EH (cell line): Measurements from ENCODE around the gene ARHGAP35.
A peak's percentile ranks its signal among the peaks of the same experiment; 100 is the strongest.
"Not testable (repeated sequence)": the region's sequence is repeated elsewhere in the genome, so short reads cannot be mapped to it uniquely, and the experiment has no call there.

Experiments used
- DNase-seq: peaks from one replicate; pipeline ENCODE4 v3.0.0-alpha.2; 2015; ENCODE audit warnings: low read depth

Gene ARHGAP35

DNA sequence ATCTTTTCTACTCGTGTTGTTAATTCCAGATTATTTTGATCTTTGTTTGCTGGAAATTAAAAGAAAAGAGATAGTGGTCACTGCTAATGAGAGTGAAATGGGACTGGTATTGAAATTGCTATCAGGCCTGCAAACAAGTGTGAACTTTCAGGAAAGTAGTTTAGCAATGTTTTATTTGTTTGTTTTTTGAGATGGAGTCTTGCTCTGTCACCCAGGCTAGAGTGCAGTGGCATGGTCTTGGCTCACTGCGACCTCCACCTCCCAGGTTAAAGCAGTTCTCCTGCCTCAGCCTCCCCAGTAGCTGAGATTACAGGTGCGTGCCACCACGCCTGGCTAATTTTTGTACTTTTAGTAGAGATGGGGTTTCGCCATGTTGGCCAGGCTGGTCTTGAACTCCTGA lies 10.4 kb downstream of the ARHGAP35 start:
- DNase-seq, result not testable (repeated sequence)

DNA sequence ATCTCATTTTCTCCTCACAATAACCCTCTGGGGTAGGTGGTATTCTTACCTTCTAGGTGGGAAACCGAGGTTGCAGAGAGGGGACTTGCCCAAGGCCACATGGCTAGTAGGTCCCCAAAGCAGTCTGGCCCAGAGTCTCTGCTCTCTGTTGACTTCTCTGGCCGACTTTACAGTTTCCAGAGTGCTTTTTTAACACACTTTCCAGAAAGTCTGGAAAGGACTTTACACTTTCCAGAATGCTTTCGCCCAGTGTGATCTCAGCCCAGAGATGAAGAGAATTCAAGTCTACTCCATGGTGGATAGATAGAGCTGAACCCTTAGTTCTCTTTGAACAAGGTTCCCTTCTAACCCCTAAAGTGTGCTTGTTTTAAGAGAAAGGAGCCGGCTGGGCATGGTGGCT lies 12.2 kb downstream of the ARHGAP35 start:
- DNase-seq, result no peak

DNA sequence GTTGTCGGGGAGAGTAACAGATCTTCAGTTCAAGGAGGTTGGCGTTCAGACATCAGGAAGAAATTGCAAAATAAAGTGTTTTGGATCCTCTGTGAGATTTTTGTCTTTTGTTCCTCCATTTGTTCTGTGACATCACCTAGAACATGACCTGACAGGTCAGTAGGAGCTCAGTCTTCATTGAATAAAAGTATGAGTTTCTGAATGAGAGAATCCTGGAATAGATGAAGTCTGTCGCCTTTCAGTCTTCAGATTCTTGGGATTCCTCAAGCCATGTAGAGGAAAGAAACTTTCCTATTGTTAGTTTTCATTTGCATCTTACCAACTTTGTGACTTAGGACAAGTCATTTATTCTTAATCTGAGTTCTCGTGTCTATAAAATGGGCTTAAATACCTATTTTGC lies 14.4 kb downstream of the ARHGAP35 start:
- no peak for DNase-seq

DNA sequence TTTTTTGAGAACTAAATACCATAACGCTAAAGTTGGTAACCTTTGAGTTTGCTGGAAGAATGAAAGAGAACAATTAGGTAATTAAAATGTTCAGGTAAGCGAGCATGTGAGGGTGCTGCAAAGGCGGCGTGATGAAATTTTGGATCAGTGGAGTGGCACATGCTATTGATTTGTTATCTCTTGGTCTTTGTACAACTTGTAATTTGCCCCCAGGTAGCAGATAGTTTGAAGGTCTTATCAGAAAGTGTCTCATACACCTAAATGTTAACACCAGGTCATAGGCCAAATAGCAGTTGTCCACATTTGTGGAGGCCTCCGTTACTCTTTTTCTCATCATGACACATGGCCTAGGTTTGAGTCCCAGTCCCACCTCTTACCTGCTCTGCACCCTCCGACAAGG lies 14.9 kb downstream of the ARHGAP35 start:
- DNase-seq, result no peak

DNA sequence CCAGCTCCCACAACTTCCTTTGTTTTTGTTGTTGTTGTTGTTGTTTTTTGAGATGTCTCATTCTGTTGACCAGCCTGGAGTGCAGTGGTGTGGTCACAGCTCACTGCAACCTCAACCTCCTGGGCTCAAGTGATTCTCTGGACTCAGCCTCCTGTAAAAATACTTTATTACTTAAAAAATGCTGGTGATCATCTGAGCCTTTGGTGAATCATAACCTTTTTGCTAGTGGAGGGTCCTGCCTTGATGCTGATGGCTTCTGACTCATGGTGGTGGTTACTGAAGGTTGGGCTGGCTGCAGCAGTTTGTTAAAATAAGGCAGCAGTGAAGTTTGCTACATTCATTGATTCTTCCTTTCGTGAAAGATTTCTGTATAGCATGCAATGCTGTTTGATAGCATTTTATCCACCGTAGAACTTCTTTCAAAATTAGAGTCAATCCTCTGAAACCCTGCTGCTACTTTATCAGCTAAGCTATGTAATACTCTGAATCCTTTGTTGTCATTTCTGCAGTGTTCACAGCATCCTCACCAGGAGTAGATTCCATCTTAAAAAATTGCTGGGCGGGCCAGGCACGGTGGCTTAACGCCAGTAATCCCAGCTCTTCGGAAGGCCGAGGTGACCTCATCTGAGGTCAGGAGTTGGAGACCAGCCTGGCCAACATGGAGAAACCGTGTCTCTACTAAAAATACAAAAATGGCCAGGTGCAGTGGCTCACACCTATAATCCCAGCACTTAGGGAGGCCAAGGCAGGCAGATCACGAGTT lies 18.0 kb downstream of the ARHGAP35 start:
- peak; percentile 94 for DNase-seq

DNA sequence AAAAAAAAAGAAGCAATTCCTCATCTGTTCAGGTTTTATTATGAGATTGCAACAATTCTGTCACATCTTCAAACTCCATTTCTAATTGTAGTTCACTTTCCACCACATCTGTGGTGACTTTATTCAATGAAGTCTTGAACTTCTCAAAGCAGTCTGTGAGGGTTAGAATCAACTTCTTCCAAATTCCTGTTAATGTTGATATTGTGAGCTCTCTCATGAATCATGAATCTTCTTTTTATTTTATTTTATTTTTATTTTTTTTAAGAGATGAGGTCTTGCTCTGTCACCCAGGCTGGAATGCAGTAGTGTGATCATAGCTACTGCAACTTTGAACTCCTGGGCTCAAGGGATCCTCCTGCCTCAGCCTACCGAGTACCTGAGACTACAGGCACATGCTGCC lies 19.6 kb downstream of the ARHGAP35 start:
- DNase-seq, result peak; percentile 60

DNA sequence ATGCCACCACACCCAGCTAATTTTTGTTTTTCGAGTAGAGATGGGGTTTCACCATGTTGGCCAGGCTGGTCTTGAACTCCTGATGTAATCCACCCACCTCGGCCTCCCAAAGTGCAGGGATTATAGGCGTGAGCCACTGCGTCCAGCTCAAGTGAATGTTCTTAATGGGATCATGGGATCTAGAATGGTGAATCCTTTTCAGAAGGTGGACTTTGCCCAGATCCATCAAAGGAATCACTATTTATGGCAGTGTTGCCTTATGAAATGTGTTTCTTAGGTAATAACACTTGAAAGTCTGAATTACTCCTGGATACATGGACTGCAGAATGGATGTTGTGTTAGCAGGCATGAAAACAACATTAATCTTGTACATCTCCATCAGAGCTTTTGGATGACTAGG lies 20.3 kb downstream of the ARHGAP35 start:
- DNase-seq, result no peak

- DNase-seq, result no peak
Measured at GRCh38 chr19:46882034-46882433, 21.2 kb downstream of the ARHGAP35 start.

DNA sequence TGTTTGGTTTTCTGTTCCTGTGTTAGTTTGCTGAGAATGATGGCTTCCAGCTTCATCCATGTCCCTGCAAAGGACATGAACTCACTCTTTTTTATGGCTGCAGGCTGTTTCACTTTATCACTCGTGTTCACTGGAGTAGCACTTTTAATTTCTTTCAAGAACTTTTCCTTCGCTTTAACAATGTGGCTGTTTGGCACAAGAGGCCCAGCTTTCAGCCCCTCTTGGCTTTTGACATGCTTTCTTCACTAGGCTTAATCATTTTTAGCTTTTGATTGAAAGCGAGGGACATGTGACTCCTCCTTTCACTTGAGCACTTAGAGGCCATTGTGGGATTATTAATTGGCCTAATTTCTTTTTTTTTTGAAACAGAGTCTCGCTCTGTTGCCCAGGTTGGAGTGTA lies 22.0 kb downstream of the ARHGAP35 start:
- DNase-seq, result not testable (repeated sequence)

DNA sequence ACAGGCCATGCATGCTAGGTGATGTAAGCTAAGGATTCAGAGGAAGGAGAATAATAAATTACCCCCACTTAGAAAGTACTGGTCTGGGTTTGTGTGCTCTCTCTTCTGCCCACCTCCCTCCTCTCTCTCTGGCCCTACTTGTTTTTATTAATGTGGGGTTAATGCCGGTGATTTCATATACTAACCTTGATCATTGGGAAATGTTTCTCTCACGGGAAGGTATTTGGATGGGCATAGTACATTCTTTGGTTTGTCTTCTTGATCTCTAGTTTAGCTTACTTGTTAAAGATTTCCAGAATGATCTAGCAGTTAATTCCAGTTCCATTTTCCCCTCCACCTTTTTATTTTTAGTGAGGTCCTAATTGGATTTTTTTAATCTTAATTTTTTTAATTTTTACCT lies 24.6 kb downstream of the ARHGAP35 start:
- DNase-seq, result peak; percentile 47

DNA sequence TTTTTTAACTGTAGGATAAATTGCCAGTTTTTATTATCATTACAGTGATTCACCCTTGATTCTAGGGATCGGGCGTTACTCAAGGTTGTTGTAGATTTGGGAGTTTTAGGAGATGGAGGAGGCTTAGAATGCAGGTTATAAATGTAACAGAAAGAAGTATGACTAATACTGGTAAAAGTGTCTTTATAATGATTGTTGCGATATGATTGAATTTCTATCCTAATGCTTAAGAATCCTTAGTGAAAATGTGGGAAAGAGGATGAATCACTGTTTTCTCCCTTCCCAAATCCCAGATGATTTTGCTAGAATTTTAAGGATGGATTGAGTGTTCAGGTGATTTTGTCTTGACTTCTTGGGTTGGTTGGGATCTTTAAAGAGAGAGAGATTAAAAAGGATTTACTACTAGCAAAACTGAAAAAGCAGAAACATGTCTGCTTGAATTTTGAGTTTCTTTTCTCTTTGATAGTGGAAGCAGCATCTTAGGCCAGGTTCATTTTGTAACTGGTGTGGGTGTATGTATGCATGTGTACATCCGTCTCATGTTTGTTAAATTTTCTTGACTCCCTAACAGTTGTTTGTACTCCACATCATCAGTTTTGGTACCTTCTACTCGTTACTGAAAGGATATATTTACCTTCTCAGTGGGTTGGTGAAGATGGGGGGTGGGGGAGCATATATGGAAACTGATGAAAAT lies 25.9 kb downstream of the ARHGAP35 start:
- peak; percentile 80 for DNase-seq

DNA sequence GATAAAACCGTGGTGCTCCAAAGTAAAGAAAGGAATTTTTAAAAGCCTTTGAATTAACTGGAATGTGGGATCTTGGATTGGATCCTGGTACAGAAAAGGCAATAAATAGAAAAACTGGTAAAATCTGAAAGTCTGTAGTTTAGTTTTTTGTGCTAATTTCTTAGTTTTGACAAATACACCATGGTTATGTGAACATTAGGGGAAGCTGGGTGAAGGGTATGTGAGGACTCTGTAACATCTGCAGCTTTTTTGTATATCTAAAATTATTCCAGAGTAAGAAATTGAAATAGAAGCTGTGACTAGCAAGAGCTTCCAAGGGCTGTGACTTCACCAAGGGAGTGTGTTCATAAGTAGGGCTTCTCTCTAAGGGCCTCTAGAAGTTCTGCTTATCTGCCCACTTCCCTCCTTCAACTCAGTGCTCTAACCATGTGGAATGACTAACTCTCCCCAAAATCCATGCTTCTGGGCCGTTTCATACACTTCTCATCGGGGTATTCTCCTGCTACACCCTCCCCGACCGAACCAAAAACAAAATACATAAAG lies 26.5 kb downstream of the ARHGAP35 start:
- peak; percentile 37 for DNase-seq

- peak; percentile 97 for DNase-seq
Measured at GRCh38 chr19:46890423-46891170, 29.8 kb downstream of the ARHGAP35 start.

DNA sequence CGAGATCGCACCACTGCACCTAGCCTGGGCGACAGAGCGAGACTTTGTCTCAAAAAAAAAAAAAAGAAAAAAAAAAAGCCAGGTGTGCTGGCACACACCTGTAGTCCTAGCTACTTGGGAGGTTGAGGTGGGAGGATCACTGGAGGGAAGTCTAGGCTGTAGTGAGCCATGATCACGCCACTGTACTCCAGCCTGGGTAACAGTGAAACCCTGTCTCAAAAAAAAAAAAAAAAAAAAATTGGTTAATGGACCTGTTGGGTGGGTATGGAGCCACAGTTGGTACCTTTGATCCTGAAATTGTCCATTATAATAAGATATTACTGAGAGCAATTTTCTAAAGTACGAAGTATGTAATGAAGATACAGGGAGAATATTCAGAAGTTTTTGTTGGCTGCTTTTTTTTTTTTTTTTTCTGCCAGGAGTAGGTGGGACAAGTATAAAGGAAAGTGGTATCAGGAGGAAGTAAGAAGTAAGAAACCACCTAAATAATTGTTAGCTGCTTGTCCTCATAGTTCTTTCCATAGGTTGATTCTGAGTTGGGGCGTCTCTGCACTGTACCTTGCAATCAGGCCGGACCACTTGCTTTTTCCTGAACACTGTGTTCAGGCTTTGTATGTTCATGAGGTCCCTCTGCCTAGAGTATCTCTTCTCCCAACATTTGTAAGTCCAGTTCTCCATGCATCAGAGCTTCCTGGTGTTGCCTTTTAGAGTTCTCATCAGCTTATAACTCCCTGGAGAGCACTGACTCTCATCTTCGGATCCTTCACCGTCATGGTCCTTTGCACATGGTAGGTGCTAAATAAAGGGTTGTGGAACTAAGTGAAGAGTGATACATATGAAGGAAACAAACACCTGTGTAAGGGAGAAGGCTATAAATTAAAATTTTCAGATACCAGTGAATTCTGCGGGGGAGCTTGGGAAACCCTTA lies 31.7 kb downstream of the ARHGAP35 start:
- DNase-seq, result no peak

GRCh38 chr19:46896076-46896794 lies 35.4 kb downstream of the ARHGAP35 start:
- DNase-seq, result no peak

GRCh38 chr19:46898731-46899130 lies 37.9 kb downstream of the ARHGAP35 start:
- peak; percentile 60 for DNase-seq

DNA sequence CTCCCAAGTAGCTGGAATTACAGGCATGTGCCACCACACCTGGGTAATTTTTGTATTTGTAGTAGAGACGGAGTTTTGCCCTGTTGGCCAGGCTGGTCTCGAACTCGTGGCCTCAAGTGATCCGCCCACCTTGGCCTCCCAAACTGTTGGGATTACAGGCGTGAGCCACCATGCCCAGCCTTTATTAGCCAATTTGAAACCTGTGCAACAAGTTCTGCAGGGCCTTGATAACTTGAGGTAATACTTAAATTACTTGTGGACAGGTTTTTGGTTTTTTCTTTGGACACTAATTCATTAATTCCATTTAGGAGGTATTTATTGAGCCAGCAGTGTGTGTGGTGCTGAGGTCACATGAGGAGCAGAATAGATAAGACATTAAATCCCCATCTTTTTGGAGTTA lies 39.5 kb downstream of the ARHGAP35 start:
- DNase-seq, result no peak

GRCh38 chr19:46901701-46902401 lies 41.1 kb downstream of the ARHGAP35 start:
- peak; percentile 61 for DNase-seq

GRCh38 chr19:46902402-46902766 lies 41.6 kb downstream of the ARHGAP35 start:
- DNase-seq, result peak; percentile 52

DNA sequence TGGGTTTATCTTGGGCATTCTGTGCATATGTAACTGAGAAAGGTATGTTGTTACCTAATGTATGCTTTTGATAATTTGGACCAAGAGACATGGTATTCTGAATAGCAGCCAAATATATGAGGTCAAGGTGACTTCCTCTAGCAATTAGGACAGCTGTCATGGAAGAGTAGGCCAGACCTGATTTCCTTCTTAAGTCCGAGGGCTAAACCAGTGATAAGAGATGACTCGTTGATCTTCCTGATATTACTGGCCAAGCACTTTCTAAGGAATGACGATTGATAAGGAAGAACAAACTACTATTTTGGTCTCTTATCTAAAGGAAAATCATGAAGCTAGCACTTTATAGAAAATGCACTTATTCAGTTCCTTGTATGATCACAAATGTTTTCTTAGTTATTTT lies 42.7 kb downstream of the ARHGAP35 start:
- DNase-seq, result peak; percentile 37
